GM23338 (cell line): Measurements from ENCODE around the gene MYO7B. TPM values are rescaled to one million over a fixed set of nuclear protein-coding genes. Genes with fewer than 3 reads are reported as not detected.

Experiments used
- ATAC-seq: fragments of 200-7000 bp; cut with Tn5 transposase; 3 replicates; pipeline ENCODE4 v1.9.1; 2020
- DNase-seq: peaks from one replicate; pipeline ENCODE4 v3.0.0-alpha.2; 2015; ENCODE audit warnings: low spot score
- H2AFZ ChIP-seq: fragments of 200-600 bp; sonication (generic); 2 replicates; pipeline ENCODE4 v1.8.0; 2016; ENCODE audit warnings: antibody characterized with exemption, mild to moderate bottlenecking, moderate library complexity
- H3F3A ChIP-seq: fragments of 200-600 bp; sonication (generic); replicated peaks from 2 replicates; pipeline ENCODE4 v1.8.0; 2017; ENCODE audit warnings: antibody characterized with exemption, mixed run types, low read depth
- H3K27ac ChIP-seq: fragments of 200-600 bp; sonication (generic); 2 replicates; pipeline ENCODE4 v1.6.1; 2016; ENCODE audit warnings: low read depth
- H3K27me3 ChIP-seq: fragments of 200-600 bp; sonication (generic); 2 replicates; pipeline ENCODE4 v1.8.0; 2016; ENCODE audit warnings: mild to moderate bottlenecking, mixed run types, moderate library complexity; ENCODE audit not compliant: insufficient read depth
- H3K36me3 ChIP-seq: fragments of 200-600 bp; sonication (generic); 2 replicates; pipeline ENCODE4 v1.8.0; 2016; ENCODE audit warnings: mild to moderate bottlenecking; ENCODE audit not compliant: insufficient read depth
- H3K4me1 ChIP-seq: fragments of 200-600 bp; sonication (generic); 2 replicates; pipeline ENCODE4 v1.8.0; 2016; ENCODE audit warnings: mild to moderate bottlenecking, moderate library complexity; ENCODE audit not compliant: insufficient read depth
- H3K4me2 ChIP-seq: fragments of 200-600 bp; sonication (generic); 2 replicates; pipeline ENCODE4 v1.7.1; 2017; ENCODE audit warnings: mixed run types
- H3K4me3 ChIP-seq: fragments of 200-600 bp; sonication (generic); 2 replicates; pipeline ENCODE4 v1.6.1; 2016; ENCODE audit warnings: mixed run types
- H3K79me2 ChIP-seq: fragments of 200-600 bp; sonication (generic); replicated peaks from 2 replicates; pipeline ENCODE4 v1.8.0; 2017; ENCODE audit warnings: mild to moderate bottlenecking; ENCODE audit not compliant: insufficient read depth
- H3K9me2 ChIP-seq: fragments of 200-600 bp; sonication (generic); 2 replicates; pipeline ENCODE4 v1.8.0; 2017; ENCODE audit not compliant: insufficient read depth
- H4K20me1 ChIP-seq: fragments of 200-600 bp; sonication (generic); replicated peaks from 2 replicates; pipeline ENCODE4 v1.8.0; 2017; ENCODE audit warnings: mild to moderate bottlenecking; ENCODE audit not compliant: insufficient read depth
- H3K27ac Mint-ChIP-seq: 2 replicates; pipeline ENCODE4 v1.8.0; 2020; ENCODE audit warnings: inconsistent platforms, mild to moderate bottlenecking, moderate library complexity, mixed read lengths
- H3K27me3 Mint-ChIP-seq: 3 replicates; pipeline ENCODE4 v1.8.0; 2022; ENCODE audit warnings: low read depth, mild to moderate bottlenecking, moderate library complexity, mixed read lengths, inconsistent platforms; ENCODE audit not compliant: insufficient read depth, poor library complexity
- H3K36me3 Mint-ChIP-seq: 3 replicates; pipeline ENCODE4 v1.8.0; 2021; ENCODE audit warnings: low read depth, mild to moderate bottlenecking, inconsistent platforms, moderate library complexity, mixed read lengths
- H3K4me1 Mint-ChIP-seq: 3 replicates; pipeline ENCODE4 v1.8.0; 2020; ENCODE audit warnings: mild to moderate bottlenecking, inconsistent platforms, mixed read lengths
- H3K4me3 Mint-ChIP-seq: 3 replicates; pipeline ENCODE4 v1.8.0; 2021; ENCODE audit warnings: moderate library complexity, mild to moderate bottlenecking, inconsistent platforms, mixed read lengths
- H3K9me3 Mint-ChIP-seq: 3 replicates; pipeline ENCODE4 v1.8.0; 2020; ENCODE audit warnings: moderate library complexity, mild to moderate bottlenecking, inconsistent platforms, mixed read lengths
- CREB1 ChIP-seq: fragments of 250-450 bp; sonication (Bioruptor Pico); IDR thresholded peaks from 2 replicates; pipeline ENCODE4 v1.5.0; 2020; ENCODE audit warnings: low read depth, mild to moderate bottlenecking, moderate library complexity
- CTCF ChIP-seq, 2 experiments: fragments of 200-600 bp in 1 of 2; sonication (generic) in 1 of 2; conservative IDR thresholded peaks; 2 replicates each; pipeline versions ENCODE4 v1.5.1 to v1.6.1; 2016 to 2017; ENCODE audit warnings: antibody characterized with exemption in 2 of 2, low read depth in 2 of 2, mild to moderate bottlenecking in 2 of 2, moderate library complexity in 1 of 2
- EZH2 ChIP-seq: fragments of 200-600 bp; sonication (generic); IDR thresholded peaks from one replicate; pipeline ENCODE4 v1.8.0; 2017; ENCODE audit warnings: antibody characterized with exemption, mild to moderate bottlenecking, low read depth; ENCODE audit not compliant: unreplicated experiment
- EZH2phosphoT487 ChIP-seq: fragments of 200-600 bp; sonication (generic); IDR thresholded peaks from one replicate; pipeline ENCODE4 v1.8.1; 2018; ENCODE audit warnings: antibody characterized with exemption; ENCODE audit not compliant: unreplicated experiment
- JUNB ChIP-seq: IDR thresholded peaks from one replicate; pipeline ENCODE4 v1.6.1; 2016; ENCODE audit warnings: antibody characterized with exemption; ENCODE audit not compliant: unreplicated experiment
- STAT1 ChIP-seq: IDR thresholded peaks from one replicate; pipeline ENCODE4 v1.6.1; 2016; ENCODE audit warnings: antibody characterized with exemption; ENCODE audit not compliant: unreplicated experiment
- ZNF114 ChIP-seq: fragments of 250-450 bp; sonication (Bioruptor Pico); IDR thresholded peaks from 2 replicates; pipeline ENCODE4 v1.5.0; 2020; ENCODE audit warnings: mild to moderate bottlenecking, moderate library complexity
- ZNF331 ChIP-seq: fragments of 250-450 bp; sonication (Bioruptor Pico); IDR thresholded peaks from 2 replicates; pipeline ENCODE4 v1.5.0; 2020; ENCODE audit warnings: low read depth, mild to moderate bottlenecking, moderate library complexity
- ZNF462 ChIP-seq: fragments of 250-450 bp; sonication (Bioruptor Pico); IDR thresholded peaks from 2 replicates; pipeline ENCODE4 v1.5.0; 2020; ENCODE audit warnings: mild to moderate bottlenecking, moderate library complexity
- polyA plus RNA-seq: library from polyadenylated mRNA; unstranded; fragments of >200 nt; fragmentation: Nextera tagmentation; extraction: Ambion mirVana; gene quantifications from 2 replicates; pipeline ENCODE4 v1.2.1, GENCODE V29; 2016
- total RNA-seq: library from RNA; depleted of rRNA; stranded (reverse); fragments of >200 nt; shearing (Covaris generic); gene quantifications from 2 replicates; pipeline ENCODE4 v1.2.3, GENCODE V29; 2014

Gene MYO7B
- total and polyA plus RNA-seq, 2 experiments from 2014 or later, result not detected

- TF ChIP-seq ZNF462 (CRISPR knock-in tag), result no peak
- TF ChIP-seq CREB1 (CRISPR knock-in tag), result no peak
- no peak for TF ChIP-seq JUNB
These were observed 9.7 kb downstream of the MYO7B start (continued) for GRCh38 chr2:127545189-127545588.

GRCh38 chr2:127545796-127546195 is 10.3 kb downstream of the MYO7B start:
- Histone ChIP-seq H3K4me3 (no peak overlapping the region), H3K36me3 (no peaks in the 10 kb centered on the region), H4K20me1 (no peaks in the 10 kb centered on the region), H3K27ac (no peak overlapping the region), H3K4me1 (no peaks in the 10 kb centered on the region), H3K27me3 (no peaks in the 10 kb centered on the region), H3F3A (no peaks in the 10 kb centered on the region), H3K79me2 (no peaks in the 10 kb centered on the region), H3K9me2 (no peaks in the 10 kb centered on the region; the same call in 1 of the 2 replicates), H2AFZ (no peak overlapping the region), H3K4me2 (no peak overlapping the region)
- H3K27me3 Mint-ChIP-seq, result peaks cover 2% of the 10 kb centered on the region
- H3K4me1 Mint-ChIP-seq, result no peaks in the 10 kb centered on the region
- H3K36me3 Mint-ChIP-seq, result no peaks in the 10 kb centered on the region
- ATAC-seq (no peak), DNase-seq (no peak)
- no peak overlapping the region for H3K4me3 Mint-ChIP-seq
- H3K9me3 Mint-ChIP-seq, result no peaks in the 10 kb centered on the region
- H3K27ac Mint-ChIP-seq, result no peak overlapping the region
- TF ChIP-seq EZH2 (no peak), EZH2phosphoT487 (no peak), ZNF331 (CRISPR knock-in tag) (no peak), CTCF (conservative IDR thresholded peaks at IDR 0.05; ENCODE audit: low read depth in 2 of 2) (no peak), STAT1 (no peak), JUNB (no peak), ZNF462 (CRISPR knock-in tag) (no peak), ZNF114 (CRISPR knock-in tag) (no peak)
